ENCODE results near the gene OLFML2B. TPM values are rescaled to one million over a fixed set of nuclear protein-coding genes. Genes with fewer than 3 reads are reported as not detected.
"Not testable (repeated sequence)": the region's sequence is repeated elsewhere in the genome, so short reads cannot be mapped to it uniquely, and the experiment has no call there.

The OLFML2B gene
- total RNA-seq, 1 experiment from 2014 or later: 39.7 TPM

GRCh38 chr1:162022626-162023025, 1.0 kb downstream of the OLFML2B start:
- H3K4me1 ChIP-seq: peaks cover 8% of the 10 kb centered on the region; the same call in 1 of the 2 replicates
- H3K36me3 ChIP-seq: peaks cover 23% of the 10 kb centered on the region
- H3K4me3 ChIP-seq: peak overlapping the region; percentile 78
- DNase-seq: peak; percentile 57 to 60
- no peaks in the 10 kb centered on the region for H3K27me3 ChIP-seq
- H3K9me3 ChIP-seq (replicated peaks): no peaks in the 10 kb centered on the region
- peak overlapping the region; percentile 75 for H3K27ac ChIP-seq

GRCh38 chr1:162021124-162021523, 2.5 kb downstream of the OLFML2B start:
- Histone ChIP-seq H3K27me3 (no peaks in the 10 kb centered on the region), H3K36me3 (peaks cover 37% of the 10 kb centered on the region), H3K4me1 (peaks cover 8% of the 10 kb centered on the region; the same call in 1 of the 2 replicates), H3K9me3 (replicated peaks) (no peaks in the 10 kb centered on the region), H3K27ac (peak overlapping the region; percentile 75), H3K4me3 (peak overlapping the region; percentile 78)
- no peak for DNase-seq

GRCh38 chr1:162020150-162020549, 3.5 kb downstream of the OLFML2B start:
- no peak overlapping the region for H3K4me3 ChIP-seq

GRCh38 chr1:162019446-162019845, 4.2 kb downstream of the OLFML2B start:
- DNase-seq: no peak
- no peaks in the 10 kb centered on the region for H3K27me3 ChIP-seq
- H3K9me3 ChIP-seq (replicated peaks): no peaks in the 10 kb centered on the region
- H3K36me3 ChIP-seq: peaks cover 52% of the 10 kb centered on the region
- H3K4me1 ChIP-seq: peaks cover 8% of the 10 kb centered on the region; the same call in 1 of the 2 replicates
- no peak overlapping the region for H3K27ac ChIP-seq
- no peak overlapping the region for H3K4me3 ChIP-seq

More at GRCh38 chr1:162020150-162020549, 3.5 kb downstream of the OLFML2B start:
- Histone ChIP-seq H3K4me1 (peaks cover 8% of the 10 kb centered on the region; the same call in 1 of the 2 replicates), H3K36me3 (peaks cover 45% of the 10 kb centered on the region), H3K27ac (no peak overlapping the region), H3K27me3 (no peaks in the 10 kb centered on the region), H3K9me3 (replicated peaks) (no peaks in the 10 kb centered on the region)
- DNase-seq: no peak

- Histone ChIP-seq H3K36me3 (peaks cover 57% of the 10 kb centered on the region), H3K27me3 (no peaks in the 10 kb centered on the region), H3K9me3 (replicated peaks) (no peaks in the 10 kb centered on the region), H3K27ac (no peak overlapping the region), H3K4me1 (peaks cover 8% of the 10 kb centered on the region; the same call in 1 of the 2 replicates), H3K4me3 (no peak overlapping the region)
- DNase-seq: no peak
Observed at GRCh38 chr1:162019006-162019405, 4.7 kb downstream of the OLFML2B start.

- H3K36me3 ChIP-seq: peaks cover 63% of the 10 kb centered on the region
- no peak for DNase-seq
- no peaks in the 10 kb centered on the region for H3K9me3 ChIP-seq (replicated peaks)
- H3K4me1 ChIP-seq: peaks cover 8% of the 10 kb centered on the region; the same call in 1 of the 2 replicates
- no peaks in the 10 kb centered on the region for H3K27me3 ChIP-seq
- H3K27ac ChIP-seq: no peak overlapping the region
- no peak overlapping the region for H3K4me3 ChIP-seq
Observed at GRCh38 chr1:162018418-162018817, 5.3 kb downstream of the OLFML2B start.

- DNase-seq; H3K4me1 ChIP-seq; H3K27ac ChIP-seq; H3K9me3 ChIP-seq (replicated peaks); H3K4me3 ChIP-seq; H3K27me3 ChIP-seq: not testable (repeated sequence)
- peaks cover 64% of the 10 kb centered on the region for H3K36me3 ChIP-seq
Observed at GRCh38 chr1:162017791-162018190, 5.9 kb downstream of the OLFML2B start.

- no peak overlapping the region for H3K27ac ChIP-seq
- H3K9me3 ChIP-seq (replicated peaks): no peaks in the 10 kb centered on the region
- no peak overlapping the region for H3K4me3 ChIP-seq
- no peak for DNase-seq
- no peaks in the 10 kb centered on the region for H3K27me3 ChIP-seq
- peaks cover 64% of the 10 kb centered on the region for H3K36me3 ChIP-seq
- peaks cover 18% of the 10 kb centered on the region for H3K4me1 ChIP-seq
Observed at GRCh38 chr1:162016631-162017030, 7.0 kb downstream of the OLFML2B start.

- no peaks in the 10 kb centered on the region for H3K9me3 ChIP-seq (replicated peaks)
- no peaks in the 10 kb centered on the region for H3K27me3 ChIP-seq
- H3K4me1 ChIP-seq: peaks cover 23% of the 10 kb centered on the region
- no peak for DNase-seq
- no peak overlapping the region for H3K4me3 ChIP-seq
- H3K36me3 ChIP-seq: peaks cover 62% of the 10 kb centered on the region
- H3K27ac ChIP-seq: no peak overlapping the region
Observed at GRCh38 chr1:162015196-162015595, 8.5 kb downstream of the OLFML2B start.

GRCh38 chr1:162014202-162014601, 9.5 kb downstream of the OLFML2B start:
- Histone ChIP-seq H3K27me3 (no peaks in the 10 kb centered on the region), H3K36me3 (peaks cover 56% of the 10 kb centered on the region), H3K4me3 (no peak overlapping the region), H3K27ac (no peak overlapping the region), H3K9me3 (replicated peaks) (no peaks in the 10 kb centered on the region), H3K4me1 (peaks cover 33% of the 10 kb centered on the region)
- DNase-seq: no peak

GRCh38 chr1:162013289-162013688, 10.4 kb downstream of the OLFML2B start:
- H3K4me3 ChIP-seq: no peak overlapping the region
- H3K27ac ChIP-seq: no peak overlapping the region
- peaks cover 50% of the 10 kb centered on the region for H3K36me3 ChIP-seq
- DNase-seq: no peak
- H3K27me3 ChIP-seq: no peaks in the 10 kb centered on the region
- peaks cover 37% of the 10 kb centered on the region for H3K4me1 ChIP-seq
- H3K9me3 ChIP-seq (replicated peaks): no peaks in the 10 kb centered on the region

- peak; percentile 98 to 99 for DNase-seq
- Histone ChIP-seq H3K4me3 (no peak overlapping the region), H3K4me1 (peaks cover 37% of the 10 kb centered on the region), H3K36me3 (peaks cover 34% of the 10 kb centered on the region), H3K27me3 (no peaks in the 10 kb centered on the region), H3K27ac (peak overlapping the region; percentile 67), H3K9me3 (replicated peaks) (no peaks in the 10 kb centered on the region)
Observed at GRCh38 chr1:162011337-162012012, 12.2 kb downstream of the OLFML2B start.

GRCh38 chr1:162010175-162010506, 13.5 kb downstream of the OLFML2B start:
- peak in 1 of 2 experiments; percentile 37 for DNase-seq
- Histone ChIP-seq H3K36me3 (peaks cover 27% of the 10 kb centered on the region), H3K27ac (peak overlapping the region; percentile 43), H3K9me3 (replicated peaks) (no peaks in the 10 kb centered on the region), H3K4me3 (no peak overlapping the region), H3K27me3 (no peaks in the 10 kb centered on the region), H3K4me1 (peaks cover 41% of the 10 kb centered on the region)

- H3K9me3 ChIP-seq (replicated peaks): no peaks in the 10 kb centered on the region
- DNase-seq: peak in 1 of 2 experiments; percentile 38
- H3K4me3 ChIP-seq: no peak overlapping the region
- no peaks in the 10 kb centered on the region for H3K27me3 ChIP-seq
- peak overlapping the region; percentile 43 for H3K27ac ChIP-seq
- peaks cover 46% of the 10 kb centered on the region for H3K4me1 ChIP-seq
- peaks cover 26% of the 10 kb centered on the region for H3K36me3 ChIP-seq
Observed at GRCh38 chr1:162009501-162010174, 14.0 kb downstream of the OLFML2B start.

- no peak for DNase-seq
- Histone ChIP-seq H3K9me3 (replicated peaks) (no peaks in the 10 kb centered on the region), H3K27ac (no peak overlapping the region; the same call in 1 of the 2 replicates), H3K4me3 (no peak overlapping the region), H3K4me1 (peaks cover 53% of the 10 kb centered on the region), H3K36me3 (peaks cover 17% of the 10 kb centered on the region), H3K27me3 (no peaks in the 10 kb centered on the region)
Observed at GRCh38 chr1:162008799-162009198, 14.9 kb downstream of the OLFML2B start.

Data from SJCRH30 (cell line).